Endodermal cell (in vitro differentiated cells): ENCODE measurements around the gene RAB25. TPM values are rescaled to one million over a fixed set of nuclear protein-coding genes. Genes with fewer than 3 reads are reported as not detected.

Experiments used
- DNase-seq: peaks from one replicate; pipeline ENCODE4 v3.0.0-alpha.2; 2017
- H3K27ac ChIP-seq: 2 replicates; pipeline ENCODE4 v1.5.1; 2013; ENCODE audit warnings: mild to moderate bottlenecking, low read depth, low read length, moderate library complexity
- H3K27me3 ChIP-seq: 2 replicates; pipeline ENCODE4 v1.6.1; 2013; ENCODE audit warnings: mild to moderate bottlenecking, low read length, moderate library complexity; ENCODE audit not compliant: insufficient read depth, control insufficient read depth, poor library complexity, severe bottlenecking
- H3K36me3 ChIP-seq: 2 replicates; pipeline ENCODE4 v1.7.0; 2013; ENCODE audit warnings: mild to moderate bottlenecking, low read length, moderate library complexity; ENCODE audit not compliant: control insufficient read depth, insufficient read depth
- H3K4me1 ChIP-seq: one replicate; pipeline ENCODE4 v1.7.0; 2013; ENCODE audit warnings: low read length; ENCODE audit not compliant: control insufficient read depth, insufficient read depth
- H3K4me3 ChIP-seq: 2 replicates; pipeline ENCODE4 v1.5.1; 2013; ENCODE audit warnings: mild to moderate bottlenecking, low read length, moderate library complexity
- H3K9ac ChIP-seq: 2 replicates; pipeline ENCODE4 v1.6.1; 2013; ENCODE audit warnings: mild to moderate bottlenecking, low read length, moderate library complexity; ENCODE audit not compliant: poor library complexity, severe bottlenecking; ENCODE audit errors: extremely low read depth
- H3K9me3 ChIP-seq: 2 replicates; pipeline ENCODE4 v1.6.1; 2013; ENCODE audit warnings: mild to moderate bottlenecking, low read length, moderate library complexity; ENCODE audit not compliant: control insufficient read depth
- H3K27ac Mint-ChIP-seq: 2 replicates; pipeline ENCODE4 v1.8.0; 2020; ENCODE audit warnings: mixed read lengths
- H3K27me3 Mint-ChIP-seq: 2 replicates; pipeline ENCODE4 v1.8.0; 2021; ENCODE audit warnings: mild to moderate bottlenecking, mixed read lengths; ENCODE audit not compliant: insufficient read depth
- H3K36me3 Mint-ChIP-seq: 2 replicates; pipeline ENCODE4 v1.8.0; 2020; ENCODE audit warnings: low read depth, mixed read lengths
- H3K4me1 Mint-ChIP-seq: 2 replicates; pipeline ENCODE4 v1.8.0; 2020; ENCODE audit warnings: mixed read lengths
- H3K4me3 Mint-ChIP-seq: 2 replicates; pipeline ENCODE4 v1.8.0; 2020; ENCODE audit warnings: mild to moderate bottlenecking, moderate library complexity, mixed read lengths
- H3K9me3 Mint-ChIP-seq: 2 replicates; pipeline ENCODE4 v1.8.0; 2020; ENCODE audit warnings: mild to moderate bottlenecking, mixed read lengths
- CTCF ChIP-seq: fragments of 200-600 bp; sonication (generic); conservative IDR thresholded peaks from 2 replicates; pipeline ENCODE4 v1.5.0; 2021; ENCODE audit warnings: antibody characterized with exemption, mild to moderate bottlenecking
- WGBS, 2 experiments: methylation state at CpG; one replicate each; pipeline versions ENCODE4 v1.1.5 to v1.1.7; 2013; ENCODE audit warnings: missing lambda C conversion rate in 2 of 2, mixed read lengths in 1 of 2; ENCODE audit not compliant: insufficient coverage in 1 of 2, insufficient read length in 1 of 2; 5-methylcytosine and 5-hydroxymethylcytosine counted together
- total RNA-seq, 2 donors: library from RNA; stranded (reverse); fragmentation: NEBNext Ultra II Directional in 1 of 2; extraction: Animal tissue kit (Norgen Biotek cat#: 25700) in 1 of 2; gene quantifications; 2 replicates in 1 of 2; 3 replicates in 1 of 2; pipeline ENCODE4 v1.2.1, GENCODE V29; 2021

The RAB25 gene
- total RNA-seq, 2 donors from 2014 or later: 82.0 to 84.4 TPM

GRCh38 chr1:156072251-156072650 is 11.3 kb downstream of the RAB25 start:
- no peaks in the 10 kb centered on the region for H3K9me3 ChIP-seq
- WGBS, 2 experiments: 86 to 100% methylated on average over 1 to 4 of the region's 6 CpGs
- H3K4me3 Mint-ChIP-seq: no peak overlapping the region
- H3K36me3 Mint-ChIP-seq: peaks cover 55% of the 10 kb centered on the region
- no peaks in the 10 kb centered on the region for H3K9me3 Mint-ChIP-seq
- no peak for TF ChIP-seq CTCF
- H3K4me1 ChIP-seq: peaks cover 25% of the 10 kb centered on the region
- no peak for DNase-seq
- no peaks in the 10 kb centered on the region for H3K27me3 ChIP-seq
- peaks cover 47% of the 10 kb centered on the region for H3K4me1 Mint-ChIP-seq
- peak overlapping the region; percentile 12 for H3K27ac ChIP-seq
- no peak overlapping the region for H3K4me3 ChIP-seq
- H3K36me3 ChIP-seq: peaks cover 41% of the 10 kb centered on the region
- H3K9ac ChIP-seq: no peak overlapping the region
- H3K27ac Mint-ChIP-seq: peak overlapping the region; percentile 79
- no peaks in the 10 kb centered on the region for H3K27me3 Mint-ChIP-seq

GRCh38 chr1:156073110-156073687 is 12.2 kb downstream of the RAB25 start:
- Histone ChIP-seq H3K36me3 (peaks cover 51% of the 10 kb centered on the region), H3K9ac (no peak overlapping the region), H3K4me3 (no peak overlapping the region), H3K9me3 (no peaks in the 10 kb centered on the region), H3K27ac (peak overlapping the region; percentile 63), H3K27me3 (no peaks in the 10 kb centered on the region), H3K4me1 (peaks cover 26% of the 10 kb centered on the region)
- H3K27me3 Mint-ChIP-seq: no peaks in the 10 kb centered on the region
- H3K36me3 Mint-ChIP-seq: peaks cover 56% of the 10 kb centered on the region
- H3K4me1 Mint-ChIP-seq: peaks cover 57% of the 10 kb centered on the region
- peak; percentile 43 for DNase-seq
- no peak for TF ChIP-seq CTCF
- peak overlapping the region; percentile 79 for H3K27ac Mint-ChIP-seq
- WGBS, 2 experiments: 0% methylated on average over 1 of the region's 1 CpG; no CpG with 5 or more reads in 1 of the 2 experiments
- H3K4me3 Mint-ChIP-seq: peak overlapping the region; percentile 25
- no peaks in the 10 kb centered on the region for H3K9me3 Mint-ChIP-seq

GRCh38 chr1:156073740-156074139 is 12.8 kb downstream of the RAB25 start:
- Histone ChIP-seq H3K9ac (no peak overlapping the region), H3K9me3 (no peaks in the 10 kb centered on the region), H3K36me3 (peaks cover 56% of the 10 kb centered on the region), H3K27me3 (no peaks in the 10 kb centered on the region), H3K4me1 (peaks cover 26% of the 10 kb centered on the region), H3K4me3 (no peak overlapping the region), H3K27ac (peak overlapping the region; percentile 80)
- Mint-ChIP-seq H3K27me3 (no peaks in the 10 kb centered on the region), H3K4me1 (peaks cover 62% of the 10 kb centered on the region), H3K4me3 (peak overlapping the region; percentile 25), H3K36me3 (peaks cover 52% of the 10 kb centered on the region), H3K9me3 (no peaks in the 10 kb centered on the region), H3K27ac (peak overlapping the region; percentile 93)
- 5% methylated on average over 4 of the region's 5 CpGs; no CpG with 5 or more reads in 1 of the 2 experiments for WGBS, 2 experiments
- no peak for TF ChIP-seq CTCF
- DNase-seq: peak; percentile 92
